HG03280 (cell line): Measurements from ENCODE around the gene OR6X1.
"Not testable (repeated sequence)": the region's sequence is repeated elsewhere in the genome, so short reads cannot be mapped to it uniquely, and the experiment has no call there.

Experiments used
- ATAC-seq: cut with Tn5 transposase; IDR thresholded peaks from one replicate; pipeline ENCODE4 v1.9.1; 2021; ENCODE audit warnings: mild to moderate bottlenecking, moderate library complexity; ENCODE audit not compliant: unreplicated experiment

OR6X1 gene

GRCh38 chr11:123755344-123755743, 1.0 kb upstream of the OR6X1 start:
- no peak for ATAC-seq

- no peak for ATAC-seq
Measured at GRCh38 chr11:123753110-123753509, 1.2 kb downstream of the OR6X1 start.

- ATAC-seq: no peak
Measured at GRCh38 chr11:123751781-123752180, 2.5 kb downstream of the OR6X1 start.

- not testable (repeated sequence) for ATAC-seq
Measured at GRCh38 chr11:123748349-123748748, 6.0 kb downstream of the OR6X1 start.

GRCh38 chr11:123745764-123746451, 8.4 kb downstream of the OR6X1 start:
- ATAC-seq: no peak

- no peak for ATAC-seq
Measured at GRCh38 chr11:123742724-123743120, 11.6 kb downstream of the OR6X1 start.

GRCh38 chr11:123742031-123742723, 12.1 kb downstream of the OR6X1 start:
- no peak for ATAC-seq

GRCh38 chr11:123741159-123742030, 12.9 kb downstream of the OR6X1 start, which contains the start of gene ZNF202:
Gene ZNF202, minus strand, starts transcription at chr11:123741660. Its CDS starts 10,772 bp downstream, at chr11:123730888.
- peak; percentile 99 for ATAC-seq

GRCh38 chr11:123740787-123741158, 13.5 kb downstream of the OR6X1 start:
- ATAC-seq: peak; percentile 5

- ATAC-seq: no peak
Measured at GRCh38 chr11:123738374-123738773, 15.9 kb downstream of the OR6X1 start.

GRCh38 chr11:123736769-123737168, 17.5 kb downstream of the OR6X1 start:
- no peak for ATAC-seq

GRCh38 chr11:123729602-123730001, 24.7 kb downstream of the OR6X1 start:
- no peak for ATAC-seq

- no peak for ATAC-seq
Measured at GRCh38 chr11:123725995-123726655, 28.2 kb downstream of the OR6X1 start.

- no peak for ATAC-seq
Measured at GRCh38 chr11:123719452-123719851, 34.9 kb downstream of the OR6X1 start.

- ATAC-seq: no peak
Measured at GRCh38 chr11:123718469-123718868, 35.8 kb downstream of the OR6X1 start.

- no peak for ATAC-seq
Measured at GRCh38 chr11:123718063-123718462, 36.3 kb downstream of the OR6X1 start.

- not testable (repeated sequence) for ATAC-seq
Measured at GRCh38 chr11:123712627-123713026, 41.7 kb downstream of the OR6X1 start.

- no peak for ATAC-seq
Measured at GRCh38 chr11:123707606-123708205, 46.6 kb downstream of the OR6X1 start.

- ATAC-seq: no peak
Measured at GRCh38 chr11:123707206-123707605, 47.1 kb downstream of the OR6X1 start.

- ATAC-seq: no peak
Measured at GRCh38 chr11:123704341-123704740, 50.0 kb downstream of the OR6X1 start.
